HG02943 (cell line): ENCODE results near the gene IDH3A.
A peak's percentile ranks its signal among the peaks of the same experiment; 100 is the strongest.

ENCODE experiments used
- ATAC-seq: cut with Tn5 transposase; IDR thresholded peaks from one replicate; pipeline ENCODE4 v1.9.1; 2021; ENCODE audit warnings: mild to moderate bottlenecking, low read depth, moderate library complexity; ENCODE audit not compliant: unreplicated experiment

The IDH3A gene

DNA sequence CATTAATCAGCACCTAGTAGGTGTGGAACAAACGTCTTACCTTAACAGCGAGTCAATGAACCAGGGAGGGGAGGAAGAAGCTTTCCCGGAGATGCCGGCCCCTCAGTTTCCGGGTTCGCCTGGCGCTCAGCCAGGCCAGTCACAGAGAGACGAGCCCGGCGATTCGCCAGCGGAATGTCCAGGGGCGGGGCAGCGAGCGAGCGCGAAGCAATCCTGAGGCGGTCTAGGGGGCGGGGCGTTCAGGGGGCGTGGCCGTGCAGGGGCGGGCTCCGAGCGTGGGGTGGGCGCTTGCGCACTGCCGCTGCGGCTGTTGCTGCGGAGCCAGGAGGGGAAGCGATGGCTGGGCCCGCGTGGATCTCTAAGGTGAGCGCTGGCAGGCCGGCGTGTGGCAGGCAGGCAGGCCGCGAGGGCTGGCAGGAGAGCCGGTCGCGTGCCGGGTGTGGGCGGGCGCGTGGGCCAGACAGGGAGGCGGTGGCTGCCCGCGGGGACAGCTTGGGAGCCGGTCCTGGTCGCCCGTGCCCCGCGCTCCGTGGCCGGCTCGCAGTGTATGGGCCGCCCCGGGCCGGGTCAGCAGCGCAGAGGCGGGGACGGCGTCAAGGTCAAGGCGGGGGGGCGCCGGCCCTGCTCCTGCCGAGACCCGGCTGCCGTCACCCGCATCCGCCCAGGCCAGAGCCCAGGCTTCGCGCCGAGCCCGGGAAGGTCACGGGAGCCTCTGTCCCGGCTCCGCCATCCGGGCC, at the start of gene IDH3A:
IDH3A (plus strand) TSS at position 295 of the 737 bp plus-strand sequence; CDS start at position 337, 42 bp downstream.
- peak; percentile 77 for ATAC-seq

DNA sequence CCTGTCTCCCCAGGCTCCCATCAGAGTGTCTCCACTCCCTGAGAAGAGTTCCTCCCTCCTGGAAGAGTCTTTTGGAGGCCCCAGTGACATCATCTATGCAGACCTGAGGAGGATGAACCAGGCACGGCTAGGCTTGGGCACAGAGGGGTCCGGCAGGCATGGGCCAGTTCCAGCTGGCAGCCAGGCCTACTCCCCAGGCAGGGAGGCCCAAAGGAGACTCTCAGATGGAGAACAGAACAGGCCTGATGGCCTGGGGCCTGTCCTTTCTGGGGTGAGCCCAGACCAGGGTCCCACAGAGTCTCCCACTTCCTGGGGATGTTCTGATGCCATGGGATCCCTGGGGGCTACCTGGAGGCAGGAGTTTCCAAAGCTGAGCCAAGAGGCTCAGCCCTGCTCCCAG, 48.3 kb upstream of the IDH3A start:
- ATAC-seq: no peak

DNA sequence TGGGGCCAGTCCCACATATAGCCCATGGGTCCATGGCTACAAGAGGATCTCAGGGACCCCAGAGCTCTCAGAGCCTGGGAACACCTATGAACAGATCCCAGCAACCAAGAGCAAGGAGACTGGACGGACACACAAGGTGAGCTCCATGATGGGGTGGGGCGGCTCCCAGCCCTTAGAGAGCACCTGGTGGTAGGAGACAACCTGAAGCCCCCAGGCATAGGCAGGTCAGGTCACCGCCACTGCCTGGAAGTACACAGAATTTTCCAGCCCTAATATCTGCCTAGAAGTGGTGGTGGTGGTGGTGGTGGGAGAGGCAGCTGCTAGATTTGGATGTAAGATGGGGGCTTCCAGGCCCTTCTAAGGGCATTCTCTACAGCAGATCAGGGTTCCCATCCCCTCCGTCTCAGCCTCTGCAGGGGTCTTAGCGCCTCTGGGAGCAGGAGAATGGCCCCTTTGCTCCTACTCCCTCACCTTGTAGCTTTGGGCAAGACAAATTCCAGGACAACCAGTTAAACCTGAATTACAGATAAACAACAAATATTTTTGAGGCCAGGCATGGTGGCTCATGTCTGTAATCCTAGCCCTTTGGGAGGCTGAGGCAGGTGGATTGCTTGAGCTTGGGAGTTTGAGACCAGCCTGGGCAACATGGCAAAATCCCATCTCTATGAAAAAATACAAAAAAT, 47.6 kb upstream of the IDH3A start:
- no peak for ATAC-seq

DNA sequence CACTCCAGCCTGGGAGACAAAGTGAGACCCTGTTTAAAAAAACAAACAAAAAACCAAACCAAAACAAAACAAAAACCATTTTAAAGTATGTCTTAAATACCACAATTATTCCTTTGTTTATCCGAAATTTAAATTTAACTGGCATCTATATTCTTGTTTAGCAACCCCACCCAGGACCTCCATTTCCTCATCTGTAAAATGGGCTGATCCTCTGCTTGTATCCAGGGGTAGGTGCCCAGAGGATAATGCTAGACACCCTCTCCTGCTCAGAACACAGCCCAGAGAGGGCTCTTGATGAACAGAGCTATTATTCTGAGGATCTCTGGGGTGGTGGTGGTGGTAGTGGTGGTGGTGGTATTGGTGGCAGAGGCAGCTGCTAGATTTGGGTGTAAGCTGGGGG, 47.0 kb upstream of the IDH3A start:
- no peak for ATAC-seq

DNA sequence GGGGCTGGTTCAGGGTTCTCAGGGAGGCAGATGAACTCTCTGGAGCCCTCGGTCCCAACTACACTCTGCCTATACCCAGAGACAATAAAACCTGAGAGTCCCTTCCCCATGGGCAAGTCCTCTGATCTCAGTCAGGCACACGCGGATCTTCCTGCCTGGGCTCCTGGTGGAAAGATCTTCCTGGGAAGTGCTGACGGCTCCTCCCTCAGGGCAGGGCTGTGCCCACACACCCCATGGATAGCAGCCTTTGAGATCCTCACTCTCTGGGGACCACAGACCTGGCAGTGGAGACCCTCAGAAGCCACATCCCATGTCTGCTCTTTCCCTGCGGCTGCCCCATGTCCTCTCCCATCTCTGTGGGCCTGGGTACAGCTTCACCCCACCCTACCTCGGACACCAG, 46.4 kb upstream of the IDH3A start:
- no peak for ATAC-seq

DNA sequence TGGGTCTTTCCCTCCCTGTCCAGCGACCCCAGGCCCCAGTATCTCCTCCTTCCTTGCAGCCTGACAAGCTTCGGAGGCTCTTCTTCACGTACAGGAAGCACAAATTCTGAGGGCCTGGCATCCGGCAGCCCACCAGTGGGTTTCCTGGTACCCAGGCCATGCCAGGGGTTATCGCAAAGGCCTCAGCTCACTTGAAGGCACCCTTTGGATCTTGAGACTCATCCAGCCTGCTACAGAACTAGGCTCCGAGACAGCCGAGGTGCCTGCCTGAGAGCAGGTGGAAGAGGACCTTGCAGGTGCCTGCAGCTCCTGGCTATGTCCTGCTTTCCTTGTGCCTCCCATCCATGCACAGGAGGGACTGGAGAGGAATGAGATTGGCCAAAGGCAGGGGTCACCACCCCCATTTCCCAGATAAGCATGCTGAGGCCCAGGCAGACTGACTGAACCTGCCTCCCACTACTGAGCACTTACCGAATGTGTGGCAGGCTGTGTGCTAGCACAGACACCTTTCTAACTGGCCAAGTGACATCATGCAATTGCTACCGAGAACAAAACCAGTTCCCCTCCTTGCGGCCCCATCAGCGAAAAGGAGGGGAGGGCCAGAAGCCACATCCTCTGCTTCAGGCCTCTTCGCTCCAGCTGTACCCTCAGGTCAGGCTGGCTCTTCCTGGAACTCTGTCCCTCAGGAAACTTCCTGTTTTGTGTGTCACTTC, 45.6 kb upstream of the IDH3A start:
- no peak for ATAC-seq

DNA sequence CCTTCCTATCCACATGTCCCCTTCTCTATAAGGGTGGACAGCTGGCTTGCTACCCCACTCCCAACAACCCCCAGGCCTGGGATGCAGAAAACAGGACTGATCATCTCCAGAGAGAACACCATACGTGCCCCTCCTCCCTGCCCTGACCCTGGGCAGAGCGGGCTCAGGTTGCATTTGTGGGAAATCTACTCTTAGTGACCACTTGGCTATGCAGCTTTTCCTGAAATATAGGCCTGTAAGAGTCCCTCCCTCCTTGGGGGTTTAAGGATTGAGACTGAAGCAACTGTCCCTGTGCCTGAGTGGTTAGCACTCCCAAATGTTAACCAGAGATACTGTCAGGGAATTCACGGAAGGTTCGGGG, 45.1 kb upstream of the IDH3A start:
- ATAC-seq: no peak

DNA sequence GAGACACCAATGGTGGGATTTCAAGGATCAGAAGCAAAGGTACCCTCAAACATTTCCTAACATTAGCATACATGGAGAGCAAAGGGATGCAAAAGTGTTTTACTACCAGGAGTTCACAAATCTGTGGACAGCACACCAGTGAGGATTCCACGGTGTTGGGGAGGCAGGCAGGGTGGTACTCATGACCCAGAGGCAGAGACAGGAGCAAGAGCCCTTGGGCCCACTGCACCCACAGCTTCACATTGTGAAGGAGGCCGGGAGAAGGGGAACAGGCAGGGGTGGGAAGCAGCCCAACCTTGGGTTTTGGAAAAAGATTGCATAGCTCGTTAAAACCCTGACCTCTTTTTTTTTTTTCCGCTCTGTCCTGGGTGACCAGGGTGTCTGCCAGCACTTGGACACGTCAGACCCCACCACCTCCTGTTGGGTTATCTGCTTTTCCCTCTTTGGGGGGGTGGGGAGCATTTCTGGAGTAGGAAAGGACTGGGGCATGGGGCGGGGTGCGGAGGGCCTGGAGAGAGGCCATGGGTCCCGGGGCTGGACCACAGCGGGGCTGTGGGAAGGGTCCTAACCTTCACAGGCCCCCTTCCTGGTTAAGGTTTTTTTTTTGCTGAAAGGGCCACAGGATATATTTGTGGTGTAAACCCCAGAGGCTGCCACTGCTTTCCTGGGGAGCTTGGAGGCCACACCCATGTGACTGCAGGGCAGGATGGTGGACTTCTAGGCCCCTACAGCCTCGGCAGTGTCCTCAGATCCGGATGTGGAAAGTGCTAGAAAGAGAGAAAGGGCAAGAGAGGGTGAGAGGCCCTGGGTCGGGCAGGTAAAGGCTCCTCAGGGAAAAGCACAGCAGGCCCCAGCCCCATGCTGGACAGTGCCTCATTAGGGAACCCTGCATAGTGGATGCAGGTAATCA, 44.3 kb upstream of the IDH3A start:
- ATAC-seq: no peak

DNA sequence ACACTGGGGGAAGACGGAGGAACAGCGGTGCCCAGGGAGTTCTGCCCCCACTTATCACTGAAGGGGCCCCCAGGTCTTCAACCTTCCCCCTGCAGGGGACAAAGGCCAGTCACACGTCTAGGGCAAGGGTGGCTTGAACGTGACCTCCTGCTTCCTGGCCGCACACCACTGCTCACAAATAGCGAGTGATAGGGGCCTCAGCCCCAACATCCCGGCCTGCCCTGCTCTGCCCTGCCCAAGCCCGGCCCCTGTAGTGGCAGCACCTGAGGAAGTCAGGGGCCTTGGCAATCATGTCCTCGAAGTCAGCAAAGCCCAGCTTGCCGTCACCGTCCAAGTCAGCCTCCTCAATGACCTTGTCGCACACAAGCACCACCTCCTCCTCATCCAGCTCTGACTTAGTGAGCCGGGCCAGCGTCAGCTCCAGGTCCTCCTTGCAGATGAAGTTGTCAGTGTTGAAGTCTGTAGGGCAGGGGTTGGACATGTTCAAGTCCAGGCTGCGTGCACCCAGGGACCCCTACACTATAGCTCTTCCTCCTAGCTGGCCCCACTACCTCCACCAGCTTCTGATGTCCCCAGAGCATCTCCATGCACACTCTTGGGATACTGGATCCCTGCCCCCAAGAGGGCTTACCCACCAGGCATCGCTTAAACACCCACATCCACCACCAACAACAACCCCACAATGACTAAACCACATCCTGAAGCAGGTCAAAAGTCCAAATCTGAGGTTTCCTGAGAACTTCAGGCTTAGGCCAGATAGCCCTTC, 43.5 kb upstream of the IDH3A start:
- ATAC-seq: no peak

DNA sequence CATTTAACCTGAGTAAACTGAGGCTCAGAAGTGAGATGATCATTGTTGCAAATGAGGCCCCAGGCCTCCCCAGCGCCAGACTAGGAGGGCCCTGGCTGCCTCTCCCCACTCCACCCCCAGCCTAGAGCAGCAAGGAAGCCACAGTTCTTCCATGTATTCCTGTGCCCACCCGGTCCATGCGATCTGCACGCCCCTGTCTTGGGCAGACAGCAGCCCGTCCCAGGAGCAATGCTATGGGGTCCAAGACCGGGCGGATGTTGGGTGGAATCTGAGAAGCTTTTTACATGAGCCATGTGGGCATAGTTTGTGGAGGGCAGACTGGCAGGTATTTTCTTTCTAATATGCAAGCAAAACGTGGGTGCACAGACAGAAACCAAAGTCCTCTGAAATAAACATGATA, 41.7 kb upstream of the IDH3A start:
- ATAC-seq: no peak

DNA sequence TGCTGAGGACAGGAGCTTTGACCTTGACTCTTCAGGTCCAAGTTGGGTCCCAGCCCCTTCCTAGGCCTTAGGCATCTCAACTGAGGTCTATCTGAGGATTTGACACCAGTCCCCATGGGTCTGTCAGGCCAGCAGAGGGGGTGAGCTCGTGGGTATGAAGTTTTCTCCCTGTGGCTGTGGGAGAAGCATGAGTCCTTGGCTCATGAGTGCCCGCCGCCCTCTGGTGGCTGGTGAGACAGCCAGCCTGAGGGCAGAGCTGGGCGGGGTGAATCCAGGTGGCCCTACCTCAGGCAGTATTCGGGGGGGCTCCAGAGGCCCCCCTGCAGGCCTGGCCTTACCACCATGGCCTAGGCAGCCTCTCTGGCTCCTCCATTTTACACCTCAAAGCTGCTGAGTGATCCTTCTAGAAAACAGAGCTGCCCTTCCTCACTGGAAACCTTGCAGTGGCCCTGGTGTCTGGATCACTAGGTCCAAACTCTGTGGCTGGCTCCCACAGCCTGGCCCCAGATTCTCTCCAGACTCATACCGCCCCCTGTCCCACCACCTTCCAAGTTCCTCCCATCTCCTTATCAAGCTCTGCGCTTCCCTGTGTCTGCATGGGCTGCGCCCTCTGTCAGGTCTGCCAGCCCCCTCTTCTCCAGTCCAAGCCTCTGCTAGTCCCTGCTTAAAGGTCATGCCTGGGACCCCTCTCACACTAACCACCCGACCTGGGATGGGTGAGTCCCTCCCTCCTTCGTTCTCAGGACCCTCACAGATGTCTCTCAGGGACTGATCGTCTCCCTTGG, 40.7 kb upstream of the IDH3A start:
- ATAC-seq: no peak

DNA sequence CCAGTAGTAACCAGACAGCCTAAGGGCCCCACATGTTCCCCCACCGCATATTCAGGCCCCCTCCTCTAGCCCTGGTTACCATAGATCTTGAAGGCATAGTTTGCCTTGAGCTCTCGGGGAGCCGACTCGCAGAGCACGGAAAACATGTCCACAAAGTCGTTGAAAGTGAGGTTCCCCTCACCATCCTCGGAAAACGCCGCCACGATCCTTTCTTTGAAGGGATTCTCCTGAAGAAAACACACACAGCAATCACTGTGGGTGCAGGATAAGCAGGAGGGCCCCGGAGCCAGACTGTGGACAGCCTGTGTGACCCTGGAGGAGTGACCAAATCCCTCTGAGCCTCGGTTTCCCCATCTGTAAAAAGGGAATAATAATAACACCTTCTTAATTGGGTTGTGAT, 40.0 kb upstream of the IDH3A start:
- ATAC-seq: no peak

DNA sequence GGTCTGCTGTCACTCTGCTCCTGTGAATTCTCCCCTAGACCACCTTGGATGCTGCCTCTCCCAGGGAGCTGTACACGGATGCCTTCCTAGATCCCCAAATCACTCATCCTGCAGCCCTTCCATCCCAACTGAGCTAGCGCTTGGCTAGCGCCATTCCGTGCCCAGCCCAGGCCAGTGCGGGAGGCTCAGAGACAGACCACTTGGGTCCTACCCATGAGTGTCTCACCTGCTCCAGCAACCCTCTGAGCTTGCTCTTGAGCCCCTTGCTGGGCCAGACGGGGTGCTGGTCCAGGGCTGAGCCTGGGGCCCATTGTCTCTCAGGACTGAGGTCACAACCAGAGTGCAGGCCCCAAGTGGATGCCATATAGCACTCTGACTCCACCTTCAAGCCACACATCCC, 39.1 kb upstream of the IDH3A start:
- no peak for ATAC-seq

DNA sequence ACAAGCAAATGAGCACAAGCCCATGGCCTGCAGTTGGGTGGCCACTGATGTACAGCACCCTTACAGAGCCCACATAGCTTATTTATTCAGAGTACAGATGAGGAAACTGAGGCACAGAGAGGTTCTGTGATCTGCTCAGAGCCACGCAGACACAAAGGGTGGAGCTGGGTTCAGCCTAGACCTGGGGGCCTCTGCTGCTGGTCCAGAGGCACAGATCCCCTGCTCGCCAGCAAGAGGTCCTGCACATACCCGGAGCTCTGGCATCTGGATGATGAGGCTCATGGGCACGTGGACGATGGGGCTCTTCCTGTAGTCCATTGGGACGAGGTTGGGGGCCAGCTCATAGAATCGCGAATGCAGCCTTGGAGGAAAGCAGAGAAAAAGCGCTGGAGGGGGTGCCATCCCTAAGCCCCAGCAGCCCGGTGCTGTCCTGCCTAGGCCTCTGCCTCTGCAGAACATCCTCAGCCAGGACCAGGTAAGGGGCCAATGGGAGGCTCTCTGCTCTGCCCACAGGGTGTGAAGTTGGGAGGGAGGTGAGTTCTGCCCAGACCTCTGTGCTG, 38.2 kb upstream of the IDH3A start:
- ATAC-seq: no peak

DNA sequence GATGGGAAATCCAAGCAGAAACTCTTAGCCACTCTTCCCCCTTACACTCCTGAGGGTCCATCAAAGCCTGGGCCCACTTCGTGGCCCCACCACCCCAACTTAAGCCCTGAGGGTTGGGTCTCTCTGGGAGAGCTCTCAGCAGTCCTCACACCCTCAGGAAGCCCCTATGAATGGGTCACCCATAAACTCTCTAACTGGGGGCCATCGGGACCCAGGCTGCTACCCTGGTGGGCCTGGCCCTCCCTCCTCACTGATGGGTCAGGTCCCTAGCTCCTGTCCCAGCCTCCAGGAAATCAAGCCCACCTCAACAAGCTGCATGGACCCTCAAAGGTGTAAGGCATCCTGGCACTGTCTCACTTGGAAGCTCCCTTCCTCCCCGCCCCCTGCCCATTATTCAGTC, 37.4 kb upstream of the IDH3A start:
- no peak for ATAC-seq

DNA sequence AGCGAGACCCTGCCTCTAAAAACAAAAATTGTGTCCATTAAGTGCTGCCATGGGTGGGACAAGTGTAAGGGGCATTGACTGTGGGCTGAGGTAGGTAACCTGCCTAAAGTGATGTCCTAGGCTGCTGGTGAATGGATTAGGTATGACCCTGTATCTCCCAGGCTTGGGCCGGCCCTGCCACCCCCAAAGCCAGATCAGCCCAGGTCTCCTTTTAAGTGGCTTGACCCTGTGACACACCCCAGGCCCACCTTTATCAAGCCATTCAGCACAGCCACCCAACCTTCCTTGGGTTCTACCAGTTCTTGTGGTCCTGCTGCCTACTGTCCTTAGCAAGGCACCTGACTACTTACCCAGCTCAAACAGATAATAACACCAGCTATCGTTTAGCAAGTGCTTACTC, 36.6 kb upstream of the IDH3A start:
- ATAC-seq: no peak

DNA sequence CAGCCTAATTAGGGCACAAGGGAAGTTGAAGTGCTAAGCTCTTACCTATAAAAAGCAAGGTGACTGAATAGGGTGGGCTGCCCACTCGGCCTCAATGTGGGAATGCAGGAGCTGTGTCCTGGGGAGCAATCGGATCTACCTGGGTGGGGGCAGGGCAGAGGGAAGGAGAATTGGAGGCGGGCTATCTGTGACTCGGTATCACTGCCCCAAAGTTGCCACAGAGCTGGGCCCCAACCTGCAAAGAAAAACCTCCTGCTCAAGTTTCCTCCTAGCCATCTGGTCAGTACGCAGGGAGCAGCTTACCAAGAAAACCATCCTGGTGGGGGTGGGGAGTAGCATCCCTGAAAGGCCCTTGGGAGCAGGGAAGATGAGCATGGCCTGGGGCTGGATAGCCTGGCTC, 28.6 kb upstream of the IDH3A start:
- ATAC-seq: no peak

DNA sequence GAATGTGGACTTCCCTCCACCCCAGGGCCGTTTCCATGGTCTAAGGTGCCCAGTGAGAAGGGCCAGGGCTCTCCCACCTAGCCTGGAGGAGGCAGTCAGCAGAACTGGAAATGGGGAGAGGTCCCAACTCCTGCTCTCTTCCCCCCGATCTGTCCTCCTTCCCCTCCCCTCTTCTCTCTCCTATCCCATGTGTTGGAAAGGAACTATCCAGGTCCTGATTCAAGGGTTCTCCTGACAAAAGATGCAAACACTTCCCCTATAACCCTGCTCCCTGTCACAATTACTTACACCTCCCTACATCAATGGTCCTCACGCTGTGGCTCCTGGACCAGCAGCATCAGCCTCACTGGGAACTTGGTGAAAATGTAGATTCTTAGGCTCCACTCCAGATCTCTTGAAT, 23.9 kb upstream of the IDH3A start:
- no peak for ATAC-seq

DNA sequence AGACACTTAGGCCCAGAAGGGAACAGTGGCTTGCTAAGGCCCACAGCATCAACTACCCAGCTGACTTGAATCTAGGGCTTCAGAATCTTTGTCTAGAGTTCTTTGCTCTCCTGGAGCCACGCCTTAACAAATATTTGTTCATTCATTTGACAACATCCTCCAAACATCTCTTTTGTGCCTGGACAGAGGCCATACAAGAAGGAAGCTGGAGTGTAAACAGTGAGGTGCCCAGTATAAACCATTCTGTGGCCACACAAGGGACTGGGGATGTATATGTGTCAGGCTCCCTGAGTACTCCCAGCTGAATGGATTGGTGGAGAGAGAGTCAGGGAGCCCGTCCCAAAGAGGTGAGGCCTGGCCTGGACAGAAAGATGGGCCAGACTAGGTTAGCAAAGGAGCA, 21.3 kb upstream of the IDH3A start:
- no peak for ATAC-seq
